ENCODE data around the gene ZNF605.
"Not testable (repeated sequence)": the region's sequence is repeated elsewhere in the genome, so short reads cannot be mapped to it uniquely, and the experiment has no call there.

ZNF605 gene

DNA sequence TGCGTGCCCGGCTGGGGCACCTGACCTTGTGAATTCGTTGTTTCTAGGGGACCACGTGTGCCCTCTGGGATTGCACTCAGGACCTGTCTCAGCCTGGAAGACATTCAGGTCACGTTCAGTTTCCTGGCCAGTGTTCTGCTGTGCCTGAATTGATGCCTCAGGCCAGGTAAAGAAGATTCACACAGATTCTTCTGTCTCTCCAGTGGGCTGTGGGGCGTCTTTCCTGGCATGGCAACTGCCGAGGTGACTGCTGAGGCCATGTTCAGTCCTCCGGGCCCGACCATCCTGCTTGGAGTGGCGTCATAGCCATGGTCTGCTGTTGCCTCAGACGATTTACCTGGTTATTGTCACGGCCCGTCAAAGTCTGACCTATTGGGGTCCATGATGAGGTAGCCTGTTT is 13.5 kb downstream of the ZNF605 start:
- no peak for DNase-seq
- H3K4me2 ChIP-seq (ENCODE audit: insufficient read depth, low read length): no peak overlapping the region
- peaks cover 61% of the 10 kb centered on the region for H3K9me3 ChIP-seq (ENCODE audit: insufficient read depth, low read length, severe bottlenecking)
- peaks cover 71% of the 10 kb centered on the region for H3K36me3 ChIP-seq (ENCODE audit: insufficient read depth, low read length)
- H3K27ac ChIP-seq (ENCODE audit: low read length): no peak overlapping the region
- no peaks in the 10 kb centered on the region for H3K79me2 ChIP-seq (ENCODE audit: insufficient read depth, low read length)
- H4K20me1 ChIP-seq (ENCODE audit: insufficient read depth, low read length): no peaks in the 10 kb centered on the region
- TF ChIP-seq, protein P1, sequence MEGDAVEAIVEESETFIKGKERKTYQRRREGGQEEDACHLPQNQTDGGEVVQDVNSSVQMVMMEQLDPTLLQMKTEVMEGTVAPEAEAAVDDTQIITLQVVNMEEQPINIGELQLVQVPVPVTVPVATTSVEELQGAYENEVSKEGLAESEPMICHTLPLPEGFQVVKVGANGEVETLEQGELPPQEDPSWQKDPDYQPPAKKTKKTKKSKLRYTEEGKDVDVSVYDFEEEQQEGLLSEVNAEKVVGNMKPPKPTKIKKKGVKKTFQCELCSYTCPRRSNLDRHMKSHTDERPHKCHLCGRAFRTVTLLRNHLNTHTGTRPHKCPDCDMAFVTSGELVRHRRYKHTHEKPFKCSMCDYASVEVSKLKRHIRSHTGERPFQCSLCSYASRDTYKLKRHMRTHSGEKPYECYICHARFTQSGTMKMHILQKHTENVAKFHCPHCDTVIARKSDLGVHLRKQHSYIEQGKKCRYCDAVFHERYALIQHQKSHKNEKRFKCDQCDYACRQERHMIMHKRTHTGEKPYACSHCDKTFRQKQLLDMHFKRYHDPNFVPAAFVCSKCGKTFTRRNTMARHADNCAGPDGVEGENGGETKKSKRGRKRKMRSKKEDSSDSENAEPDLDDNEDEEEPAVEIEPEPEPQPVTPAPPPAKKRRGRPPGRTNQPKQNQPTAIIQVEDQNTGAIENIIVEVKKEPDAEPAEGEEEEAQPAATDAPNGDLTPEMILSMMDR (IDR thresholded peaks at IDR 0.05; ENCODE audit: borderline replicate concordance, extremely low read depth, low read length, poor library complexity, severe bottlenecking): no peak
- no peak for TF ChIP-seq EZH2 (IDR thresholded peaks at IDR 0.05; ENCODE audit: borderline replicate concordance, low read depth, low read length, severe bottlenecking)
- no peak overlapping the region for H3K9ac ChIP-seq (ENCODE audit: low read depth, low read length)
- no peak for ATAC-seq (ENCODE audit: insufficient read depth, low read depth)
- H3K4me1 ChIP-seq (ENCODE audit: insufficient read depth, low read length): no peaks in the 10 kb centered on the region
- no peaks in the 10 kb centered on the region for H3K27me3 ChIP-seq (ENCODE audit: insufficient read depth, low read length, poor library complexity)
- H3K4me3 ChIP-seq (ENCODE audit: low read depth in 1 of 2, low read length in 2 of 2): no peak overlapping the region
- no peak overlapping the region for H2AFZ ChIP-seq (ENCODE audit: low read depth, low read length)

GRCh38 chr12:132941336-132941954 is 14.7 kb downstream of the ZNF605 start:
- Histone ChIP-seq H3K9me3 (ENCODE audit: insufficient read depth, low read length, severe bottlenecking) (peaks cover 60% of the 10 kb centered on the region), H3K36me3 (ENCODE audit: insufficient read depth, low read length) (peaks cover 68% of the 10 kb centered on the region)
- ATAC-seq (ENCODE audit: insufficient read depth, low read depth): no peak

DNA sequence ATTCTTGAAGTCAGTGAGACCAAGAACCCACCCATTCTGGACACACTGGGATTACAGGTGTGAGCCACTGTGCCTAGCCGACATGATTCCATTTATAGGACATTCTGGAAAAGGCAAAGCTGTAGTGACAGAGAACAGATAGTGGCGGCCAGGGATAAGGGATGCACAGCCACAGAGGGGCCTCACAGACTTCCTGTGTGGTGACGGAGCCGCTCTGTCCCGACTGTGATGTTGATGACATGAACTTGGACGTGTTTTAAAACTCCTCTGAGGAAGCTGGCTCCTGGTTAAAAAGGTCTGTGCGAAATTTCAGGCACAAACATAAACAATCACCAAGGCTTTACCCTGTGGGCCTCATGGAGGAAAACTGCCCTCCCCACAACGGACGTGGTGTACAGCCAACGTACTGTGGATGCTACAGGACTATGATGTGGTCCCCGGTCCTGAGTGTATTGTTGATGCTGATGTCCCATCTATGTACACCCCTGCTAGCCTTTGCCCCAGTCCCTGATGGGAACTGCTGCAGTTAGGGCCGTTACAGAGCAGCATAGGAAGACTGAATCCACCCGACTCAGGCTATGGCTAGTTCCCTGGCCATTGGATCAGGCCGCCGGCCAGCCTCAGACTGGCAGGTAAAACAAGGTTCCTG is 15.9 kb downstream of the ZNF605 start:
- no peaks in the 10 kb centered on the region for H3K4me1 ChIP-seq (ENCODE audit: insufficient read depth, low read length)
- no peak overlapping the region for H2AFZ ChIP-seq (ENCODE audit: low read depth, low read length)
- H3K4me2 ChIP-seq (ENCODE audit: insufficient read depth, low read length): no peak overlapping the region
- no peak overlapping the region for H3K27ac ChIP-seq (ENCODE audit: low read length)
- no peaks in the 10 kb centered on the region for H4K20me1 ChIP-seq (ENCODE audit: insufficient read depth, low read length)
- H3K36me3 ChIP-seq (ENCODE audit: insufficient read depth, low read length): peaks cover 55% of the 10 kb centered on the region
- H3K9me3 ChIP-seq (ENCODE audit: insufficient read depth, low read length, severe bottlenecking): peaks cover 58% of the 10 kb centered on the region
- DNase-seq (no peak), ATAC-seq (ENCODE audit: insufficient read depth, low read depth) (no peak)
- no peak for TF ChIP-seq EZH2 (IDR thresholded peaks at IDR 0.05; ENCODE audit: borderline replicate concordance, low read depth, low read length, severe bottlenecking)
- TF ChIP-seq, protein P1 (IDR thresholded peaks at IDR 0.05; ENCODE audit: borderline replicate concordance, extremely low read depth, low read length, poor library complexity, severe bottlenecking): no peak
- H3K4me3 ChIP-seq (ENCODE audit: low read depth in 1 of 2, low read length in 2 of 2): no peak overlapping the region
- H3K9ac ChIP-seq (ENCODE audit: low read depth, low read length): no peak overlapping the region
- no peaks in the 10 kb centered on the region for H3K79me2 ChIP-seq (ENCODE audit: insufficient read depth, low read length)
- H3K27me3 ChIP-seq (ENCODE audit: insufficient read depth, low read length, poor library complexity): no peaks in the 10 kb centered on the region

More at GRCh38 chr12:132941336-132941954, 14.7 kb downstream of the ZNF605 start:
- H3K27ac ChIP-seq (ENCODE audit: low read length): no peak overlapping the region
- no peaks in the 10 kb centered on the region for H4K20me1 ChIP-seq (ENCODE audit: insufficient read depth, low read length)
- TF ChIP-seq EZH2 (IDR thresholded peaks at IDR 0.05; ENCODE audit: borderline replicate concordance, low read depth, low read length, severe bottlenecking): no peak
- TF ChIP-seq, protein P1 (IDR thresholded peaks at IDR 0.05; ENCODE audit: borderline replicate concordance, extremely low read depth, low read length, poor library complexity, severe bottlenecking): no peak
- H3K27me3 ChIP-seq (ENCODE audit: insufficient read depth, low read length, poor library complexity): no peaks in the 10 kb centered on the region
- no peak overlapping the region for H3K4me2 ChIP-seq (ENCODE audit: insufficient read depth, low read length)
- H2AFZ ChIP-seq (ENCODE audit: low read depth, low read length): no peak overlapping the region
- no peaks in the 10 kb centered on the region for H3K4me1 ChIP-seq (ENCODE audit: insufficient read depth, low read length)
- H3K79me2 ChIP-seq (ENCODE audit: insufficient read depth, low read length): no peaks in the 10 kb centered on the region
- H3K9ac ChIP-seq (ENCODE audit: low read depth, low read length): no peak overlapping the region
- DNase-seq: no peak
- no peak overlapping the region for H3K4me3 ChIP-seq (ENCODE audit: low read depth in 1 of 2, low read length in 2 of 2)

DNA sequence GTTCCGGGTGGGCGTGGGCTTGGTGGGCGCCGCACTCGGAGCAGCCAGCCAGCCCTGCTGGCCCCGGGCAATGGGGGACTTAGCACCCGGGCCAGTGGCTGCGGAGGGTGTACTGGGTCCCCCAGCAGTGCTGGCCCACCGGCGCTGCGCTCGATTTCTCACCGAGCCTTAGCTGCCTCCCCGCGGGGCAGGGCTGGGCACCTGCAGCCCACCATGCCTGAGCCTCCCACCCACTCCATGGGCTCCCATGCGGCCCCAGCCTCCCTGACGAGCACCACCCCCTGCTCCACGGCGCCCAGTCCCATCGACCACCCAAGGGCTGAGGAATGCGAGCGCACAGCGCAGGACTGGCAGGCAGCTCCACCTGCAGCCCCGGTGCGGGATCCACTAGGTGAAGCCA is 17.3 kb downstream of the ZNF605 start:
- H4K20me1 ChIP-seq (ENCODE audit: insufficient read depth, low read length); H3K79me2 ChIP-seq (ENCODE audit: insufficient read depth, low read length); H3K27ac ChIP-seq (ENCODE audit: low read length); ATAC-seq (ENCODE audit: insufficient read depth, low read depth); H3K9ac ChIP-seq (ENCODE audit: low read depth, low read length); H3K4me2 ChIP-seq (ENCODE audit: insufficient read depth, low read length); H3K4me1 ChIP-seq (ENCODE audit: insufficient read depth, low read length); H2AFZ ChIP-seq (ENCODE audit: low read depth, low read length); H3K27me3 ChIP-seq (ENCODE audit: insufficient read depth, low read length, poor library complexity); DNase-seq; H3K4me3 ChIP-seq (ENCODE audit: low read depth in 1 of 2, low read length in 2 of 2): not testable (repeated sequence)
- peaks cover 56% of the 10 kb centered on the region for H3K9me3 ChIP-seq (ENCODE audit: insufficient read depth, low read length, severe bottlenecking)
- peaks cover 42% of the 10 kb centered on the region for H3K36me3 ChIP-seq (ENCODE audit: insufficient read depth, low read length)
